Osteoblast (primary cell): ENCODE data around the gene MAN1B1. TPM values are rescaled to one million over a fixed set of nuclear protein-coding genes. Genes with fewer than 3 reads are reported as not detected.

Source experiments
- DNase-seq: peaks from one replicate; pipeline ENCODE4 v3.0.0; 2011; ENCODE audit warnings: low spot score, mixed read lengths; ENCODE audit not compliant: insufficient read length; ENCODE audit errors: missing footprints
- H2AFZ ChIP-seq: 2 replicates; pipeline ENCODE4 v1.6.0; 2011; ENCODE audit warnings: mild to moderate bottlenecking, low read length
- H3K27ac ChIP-seq: 2 replicates; pipeline ENCODE4 v1.5.1; 2011; ENCODE audit warnings: mild to moderate bottlenecking, low read depth, low read length, moderate library complexity
- H3K27me3 ChIP-seq: 2 replicates; pipeline ENCODE4 v1.6.0; 2012; ENCODE audit warnings: mild to moderate bottlenecking, control low read depth, inconsistent platforms, low read length, moderate library complexity; ENCODE audit not compliant: insufficient read depth
- H3K36me3 ChIP-seq: 2 replicates; pipeline ENCODE4 v1.5.1; 2011; ENCODE audit warnings: mild to moderate bottlenecking, low read length, control low read depth, moderate library complexity; ENCODE audit not compliant: insufficient read depth
- H3K4me1 ChIP-seq: 2 replicates; pipeline ENCODE4 v1.5.1; 2011; ENCODE audit warnings: mild to moderate bottlenecking, low read length, control low read depth, moderate library complexity; ENCODE audit not compliant: insufficient read depth
- H3K4me2 ChIP-seq: 2 replicates; pipeline ENCODE4 v1.6.0; 2011; ENCODE audit warnings: mild to moderate bottlenecking, low read length; ENCODE audit not compliant: insufficient read depth
- H3K4me3 ChIP-seq: fragments of 200-600 bp; sonication (generic); 3 replicates; pipeline ENCODE4 v1.5.1; 2012; ENCODE audit warnings: mild to moderate bottlenecking, low read length, inconsistent platforms; ENCODE audit not compliant: insufficient read depth
- H3K79me2 ChIP-seq: 2 replicates; pipeline ENCODE4 v1.6.0; 2012; ENCODE audit warnings: mild to moderate bottlenecking, low read length, control low read depth, inconsistent platforms; ENCODE audit not compliant: insufficient read depth
- H3K9me3 ChIP-seq: 2 replicates; pipeline ENCODE4 v1.5.1; 2011; ENCODE audit warnings: low read depth, low read length, control low read depth
- H4K20me1 ChIP-seq: 2 replicates; pipeline ENCODE4 v1.6.0; 2012; ENCODE audit warnings: mild to moderate bottlenecking, low read length, control low read depth; ENCODE audit not compliant: insufficient read depth
- CTCF ChIP-seq: IDR thresholded peaks from 2 replicates; pipeline ENCODE4 v1.5.1; 2011; ENCODE audit warnings: mild to moderate bottlenecking, low read depth, low read length, moderate library complexity; ENCODE audit errors: extremely low read depth
- total RNA-seq: library from RNA; depleted of rRNA; stranded (reverse); fragments of >200 nt; gene quantifications from 2 replicates; pipeline ENCODE4 v1.2.3, GENCODE V29; 2012

MAN1B1 gene
- total RNA-seq, 1 donor = 94.1 TPM

- H3K36me3 ChIP-seq = peaks cover 4% of the 10 kb centered on the region
- H3K27ac ChIP-seq = no peak overlapping the region
- peaks cover 30% of the 10 kb centered on the region for H3K79me2 ChIP-seq
- peaks cover 15% of the 10 kb centered on the region for H3K4me1 ChIP-seq
- no peak for TF ChIP-seq CTCF
- no peaks in the 10 kb centered on the region for H3K9me3 ChIP-seq
- H3K4me2 ChIP-seq = no peak overlapping the region
- peaks cover 17% of the 10 kb centered on the region for H3K27me3 ChIP-seq
- DNase-seq = no peak
- H2AFZ ChIP-seq = no peak overlapping the region
- no peak overlapping the region for H3K4me3 ChIP-seq
- H4K20me1 ChIP-seq = peaks cover 31% of the 10 kb centered on the region
Measured at GRCh38 chr9:137044037-137044436, 42.7 kb upstream of the MAN1B1 start.

- Histone ChIP-seq H3K36me3 (no peaks in the 10 kb centered on the region), H3K4me3 (peak overlapping the region; percentile 83), H3K27me3 (peaks cover 23% of the 10 kb centered on the region), H3K79me2 (peaks cover 30% of the 10 kb centered on the region), H2AFZ (no peak overlapping the region), H3K27ac (no peak overlapping the region), H3K4me2 (peak overlapping the region; percentile 83), H4K20me1 (peaks cover 36% of the 10 kb centered on the region), H3K4me1 (peaks cover 15% of the 10 kb centered on the region), H3K9me3 (no peaks in the 10 kb centered on the region)
- DNase-seq = peak; percentile 97
- no peak for TF ChIP-seq CTCF
Measured at GRCh38 chr9:137044502-137045177, 42.1 kb upstream of the MAN1B1 start.

DNA sequence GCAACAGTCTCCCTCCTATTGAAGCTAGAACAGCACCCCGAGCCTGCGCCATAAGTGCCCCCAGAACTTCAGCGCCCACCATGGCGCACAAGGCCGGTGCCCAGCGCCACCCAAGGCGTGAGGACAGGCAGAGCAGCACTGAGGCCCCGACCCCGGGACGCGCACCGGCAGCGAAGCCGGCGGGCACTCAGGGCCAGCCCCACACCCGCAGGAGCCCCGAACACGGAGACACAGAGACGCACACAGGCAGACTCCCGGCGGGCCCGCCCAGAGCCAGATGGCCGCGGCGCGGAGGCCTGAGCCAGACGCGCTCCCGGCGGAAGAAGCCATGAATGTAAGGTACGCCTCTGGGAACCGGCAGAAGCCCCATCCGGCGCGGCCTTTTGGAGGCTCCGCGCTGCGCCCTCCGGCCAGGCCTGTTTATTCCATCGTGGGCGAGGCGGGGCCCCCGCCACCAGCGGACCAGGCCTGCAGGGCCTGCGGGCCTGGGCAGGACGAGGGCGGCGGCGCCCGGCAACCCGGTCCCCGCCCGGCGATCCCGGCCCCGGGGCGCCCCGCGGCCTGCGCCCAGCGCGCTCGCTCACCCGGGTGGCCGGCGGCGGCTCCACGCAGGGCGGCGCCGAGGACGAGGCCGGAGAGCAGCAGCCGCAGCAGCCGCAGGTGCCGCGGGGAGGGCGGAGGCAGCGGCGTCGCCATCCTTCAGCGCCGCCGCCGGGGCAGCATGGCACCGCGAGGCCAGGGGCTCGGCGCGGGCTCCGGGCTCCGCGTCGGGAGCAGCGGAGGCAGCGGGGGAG lies 41.3 kb upstream of the MAN1B1 start:
- Histone ChIP-seq H3K27me3 (peaks cover 31% of the 10 kb centered on the region), H3K27ac (no peak overlapping the region), H3K4me1 (peaks cover 15% of the 10 kb centered on the region), H3K36me3 (no peaks in the 10 kb centered on the region), H3K79me2 (peaks cover 30% of the 10 kb centered on the region), H3K4me3 (peak overlapping the region; percentile 83), H3K4me2 (peak overlapping the region; percentile 93), H3K9me3 (no peaks in the 10 kb centered on the region), H4K20me1 (peaks cover 36% of the 10 kb centered on the region), H2AFZ (peak overlapping the region; percentile 89)
- TF ChIP-seq CTCF = no peak
- DNase-seq = peak; percentile 98
